ENCODE data around the gene NPLOC4. TPM values are rescaled to one million over a fixed set of nuclear protein-coding genes. Genes with fewer than 3 reads are reported as not detected.

NPLOC4 gene
- polyA plus RNA-seq, 1 of the 3 experiments (the other 2 are of a cell fraction) = 88.6 TPM

- Histone ChIP-seq H3K4me3 (ENCODE audit: low read depth in 2 of 2, low read length in 1 of 2) (no peak overlapping the region), H3K9ac (no peak overlapping the region), H4K20me1 (ENCODE audit: insufficient read depth) (peaks cover 10% of the 10 kb centered on the region; the same call in 1 of the 2 replicates), H3F3A (replicated peaks; ENCODE audit: insufficient read depth) (peaks cover 20% of the 10 kb centered on the region), H3K9me2 (no peaks in the 10 kb centered on the region), H3K4me2 (no peak overlapping the region), H3K27ac (ENCODE audit: low read depth in 2 of 2, low read length in 1 of 2) (no peak overlapping the region), H2AFZ (ENCODE audit: low read depth) (no peak overlapping the region), H3K9me3 (no peaks in the 10 kb centered on the region), H3K27me3 (ENCODE audit: insufficient read depth) (no peaks in the 10 kb centered on the region), H3K36me3 (replicated peaks in 1 of 2; ENCODE audit: control insufficient read depth in 1 of 2, insufficient read depth in 2 of 2, low read length in 1 of 2) (peaks cover 46 to 73% of the 10 kb centered on the region in 2 experiments), H3K79me2 (ENCODE audit: insufficient read depth) (peaks cover 39% of the 10 kb centered on the region), H3K4me1 (ENCODE audit: control insufficient read depth in 1 of 2, insufficient read depth in 2 of 2, low read depth in 1 of 2, low read length in 1 of 2) (peaks cover 0 to 18% of the 10 kb centered on the region in 2 experiments; a peak in 2 of 4 replicates)
- ChIA-PET POLR2A (no interaction called here), CTCF (interaction anchor here (0.9 to 1.8 kb wide), 2 partner anchors 18 to 19 kb away, joined by 3 to 15 read pairs; no protein-coding TSS in a partner anchor)
- DNase-seq = no peak
- WGBS (ENCODE audit: low lambda C conversion rate) = 84% methylated on average over 6 of the region's 6 CpGs
- TF ChIP-seq PBX3 (IDR thresholded peaks at IDR 0.05) = no peak
- no peak for TF ChIP-seq SMC3 (IDR thresholded peaks at IDR 0.05; ENCODE audit: low read depth, low read length)
- no peak for TF ChIP-seq YY1 (IDR thresholded peaks at IDR 0.05; ENCODE audit: low read depth)
- TF ChIP-seq, protein P1, sequence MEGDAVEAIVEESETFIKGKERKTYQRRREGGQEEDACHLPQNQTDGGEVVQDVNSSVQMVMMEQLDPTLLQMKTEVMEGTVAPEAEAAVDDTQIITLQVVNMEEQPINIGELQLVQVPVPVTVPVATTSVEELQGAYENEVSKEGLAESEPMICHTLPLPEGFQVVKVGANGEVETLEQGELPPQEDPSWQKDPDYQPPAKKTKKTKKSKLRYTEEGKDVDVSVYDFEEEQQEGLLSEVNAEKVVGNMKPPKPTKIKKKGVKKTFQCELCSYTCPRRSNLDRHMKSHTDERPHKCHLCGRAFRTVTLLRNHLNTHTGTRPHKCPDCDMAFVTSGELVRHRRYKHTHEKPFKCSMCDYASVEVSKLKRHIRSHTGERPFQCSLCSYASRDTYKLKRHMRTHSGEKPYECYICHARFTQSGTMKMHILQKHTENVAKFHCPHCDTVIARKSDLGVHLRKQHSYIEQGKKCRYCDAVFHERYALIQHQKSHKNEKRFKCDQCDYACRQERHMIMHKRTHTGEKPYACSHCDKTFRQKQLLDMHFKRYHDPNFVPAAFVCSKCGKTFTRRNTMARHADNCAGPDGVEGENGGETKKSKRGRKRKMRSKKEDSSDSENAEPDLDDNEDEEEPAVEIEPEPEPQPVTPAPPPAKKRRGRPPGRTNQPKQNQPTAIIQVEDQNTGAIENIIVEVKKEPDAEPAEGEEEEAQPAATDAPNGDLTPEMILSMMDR (IDR thresholded peaks at IDR 0.05) = no peak
- TF ChIP-seq ZBTB33 (IDR thresholded peaks at IDR 0.05; ENCODE audit: borderline replicate concordance, low read depth) = no peak
- no peak for TF ChIP-seq RFX5 (IDR thresholded peaks at IDR 0.05; ENCODE audit: low read length)
- TF ChIP-seq, protein P2, sequence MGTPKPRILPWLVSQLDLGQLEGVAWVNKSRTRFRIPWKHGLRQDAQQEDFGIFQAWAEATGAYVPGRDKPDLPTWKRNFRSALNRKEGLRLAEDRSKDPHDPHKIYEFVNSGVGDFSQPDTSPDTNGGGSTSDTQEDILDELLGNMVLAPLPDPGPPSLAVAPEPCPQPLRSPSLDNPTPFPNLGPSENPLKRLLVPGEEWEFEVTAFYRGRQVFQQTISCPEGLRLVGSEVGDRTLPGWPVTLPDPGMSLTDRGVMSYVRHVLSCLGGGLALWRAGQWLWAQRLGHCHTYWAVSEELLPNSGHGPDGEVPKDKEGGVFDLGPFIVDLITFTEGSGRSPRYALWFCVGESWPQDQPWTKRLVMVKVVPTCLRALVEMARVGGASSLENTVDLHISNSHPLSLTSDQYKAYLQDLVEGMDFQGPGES (IDR thresholded peaks at IDR 0.05; ENCODE audit: low read depth, low read length) = no peak
- TF ChIP-seq SIN3A (IDR thresholded peaks at IDR 0.05; ENCODE audit: borderline replicate concordance, low read depth, low read length) = no peak
- no peak for TF ChIP-seq MEF2A (IDR thresholded peaks at IDR 0.05; ENCODE audit: borderline replicate concordance, low read depth)
- no peak for TF ChIP-seq TAF1 (IDR thresholded peaks at IDR 0.05; ENCODE audit: borderline replicate concordance, low read depth, low read length)
- no peak for TF ChIP-seq EZH2phosphoT487 (IDR thresholded peaks at IDR 0.05; ENCODE audit: borderline replicate concordance, low read depth)
- TF ChIP-seq NRF1 (IDR thresholded peaks at IDR 0.05; ENCODE audit: low read depth, low read length) = no peak
Measured at GRCh38 chr17:81583589-81584342, 53.1 kb downstream of the NPLOC4 start.

All from SK-N-SH (cell line).